ENCODE measurements around the gene APCDD1. TPM values are rescaled to one million over a fixed set of nuclear protein-coding genes. Genes with fewer than 3 reads are reported as not detected.
A peak's percentile ranks its signal among the peaks of the same experiment; 100 is the strongest.

Gene APCDD1
- total and polyA plus RNA-seq, 2 experiments from 2014 or later, result 69.6 to 114 TPM

GRCh38 chr18:10528439-10528838, 74.0 kb downstream of the APCDD1 start:
- H2AFZ ChIP-seq, result no peak overlapping the region

GRCh38 chr18:10530002-10530401, 75.6 kb downstream of the APCDD1 start:
- Histone ChIP-seq H2AFZ (no peak overlapping the region), H3K79me2 (peaks cover 78% of the 10 kb centered on the region), H3K9me3 (ENCODE audit: low read depth) (no peaks in the 10 kb centered on the region), H4K20me1 (ENCODE audit: insufficient read depth, poor library complexity, severe bottlenecking) (peaks cover 4% of the 10 kb centered on the region), H3K9me2 (replicated peaks; ENCODE audit: insufficient read depth) (no peaks in the 10 kb centered on the region), H3K27me3 (no peaks in the 10 kb centered on the region), H3K4me2 (no peak overlapping the region), H3K4me1 (ENCODE audit: insufficient read depth) (peaks cover 6% of the 10 kb centered on the region), H3K27ac (peak overlapping the region; percentile 34), H3K4me3 (no peak overlapping the region), H3K36me3 (replicated peaks; ENCODE audit: insufficient read depth, low read depth) (no peaks in the 10 kb centered on the region)
- no peak for DNase-seq (ENCODE audit: low spot score)
- TF ChIP-seq EZH2phosphoT487 (IDR thresholded peaks at IDR 0.05; ENCODE audit: low read depth, severe bottlenecking, unreplicated experiment) (no peak), EZH2 (IDR thresholded peaks at IDR 0.05; ENCODE audit: borderline replicate concordance) (no peak), CTCF (IDR thresholded peaks at IDR 0.05; ENCODE audit: poor library complexity) (no peak)
- WGBS (ENCODE audit: low lambda C conversion rate, missing lambda C conversion rate), result 89% methylated on average over 3 of the region's 3 CpGs

More at GRCh38 chr18:10528439-10528838, 74.0 kb downstream of the APCDD1 start:
- H3K4me1 ChIP-seq (ENCODE audit: insufficient read depth), result peaks cover 6% of the 10 kb centered on the region
- H3K4me2 ChIP-seq, result peak overlapping the region; percentile 39
- DNase-seq (ENCODE audit: low spot score), result no peak
- no peaks in the 10 kb centered on the region for H3K9me3 ChIP-seq (ENCODE audit: low read depth)
- no peaks in the 10 kb centered on the region for H3K27me3 ChIP-seq
- peaks cover 4% of the 10 kb centered on the region for H4K20me1 ChIP-seq (ENCODE audit: insufficient read depth, poor library complexity, severe bottlenecking)
- 87% methylated on average over 3 of the region's 3 CpGs for WGBS (ENCODE audit: low lambda C conversion rate, missing lambda C conversion rate)
- no peaks in the 10 kb centered on the region for H3K9me2 ChIP-seq (replicated peaks; ENCODE audit: insufficient read depth)
- H3K4me3 ChIP-seq, result no peak overlapping the region
- peaks cover 73% of the 10 kb centered on the region for H3K79me2 ChIP-seq
- H3K36me3 ChIP-seq (replicated peaks; ENCODE audit: insufficient read depth, low read depth), result no peaks in the 10 kb centered on the region
- TF ChIP-seq EZH2phosphoT487 (IDR thresholded peaks at IDR 0.05; ENCODE audit: low read depth, severe bottlenecking, unreplicated experiment) (no peak), EZH2 (IDR thresholded peaks at IDR 0.05; ENCODE audit: borderline replicate concordance) (no peak), CTCF (IDR thresholded peaks at IDR 0.05; ENCODE audit: poor library complexity) (no peak)
- no peak overlapping the region for H3K27ac ChIP-seq

GRCh38 chr18:10530852-10531251, 76.4 kb downstream of the APCDD1 start:
- no peaks in the 10 kb centered on the region for H3K9me3 ChIP-seq (ENCODE audit: low read depth)
- 89% methylated on average over 3 of the region's 3 CpGs for WGBS (ENCODE audit: low lambda C conversion rate, missing lambda C conversion rate)
- no peaks in the 10 kb centered on the region for H3K36me3 ChIP-seq (replicated peaks; ENCODE audit: insufficient read depth, low read depth)
- H4K20me1 ChIP-seq (ENCODE audit: insufficient read depth, poor library complexity, severe bottlenecking), result peaks cover 4% of the 10 kb centered on the region
- TF ChIP-seq EZH2phosphoT487 (IDR thresholded peaks at IDR 0.05; ENCODE audit: low read depth, severe bottlenecking, unreplicated experiment) (no peak), EZH2 (IDR thresholded peaks at IDR 0.05; ENCODE audit: borderline replicate concordance) (no peak), CTCF (IDR thresholded peaks at IDR 0.05; ENCODE audit: poor library complexity) (no peak)
- no peak overlapping the region for H3K4me2 ChIP-seq
- no peak overlapping the region for H3K4me3 ChIP-seq
- H3K4me1 ChIP-seq (ENCODE audit: insufficient read depth), result peaks cover 6% of the 10 kb centered on the region
- H3K27me3 ChIP-seq, result no peaks in the 10 kb centered on the region
- H3K9me2 ChIP-seq (replicated peaks; ENCODE audit: insufficient read depth), result no peaks in the 10 kb centered on the region
- peak overlapping the region; percentile 34 for H3K27ac ChIP-seq
- H3K79me2 ChIP-seq, result peaks cover 78% of the 10 kb centered on the region
- DNase-seq (ENCODE audit: low spot score), result peak; percentile 35
- H2AFZ ChIP-seq, result no peak overlapping the region

GRCh38 chr18:10533111-10533510, 78.7 kb downstream of the APCDD1 start:
- Histone ChIP-seq H3K9me2 (replicated peaks; ENCODE audit: insufficient read depth) (no peaks in the 10 kb centered on the region), H3K4me2 (no peak overlapping the region), H2AFZ (no peak overlapping the region), H3K4me1 (ENCODE audit: insufficient read depth) (no peaks in the 10 kb centered on the region), H3K36me3 (replicated peaks; ENCODE audit: insufficient read depth, low read depth) (no peaks in the 10 kb centered on the region), H3K4me3 (no peak overlapping the region), H3K27ac (no peak overlapping the region), H4K20me1 (ENCODE audit: insufficient read depth, poor library complexity, severe bottlenecking) (peaks cover 4% of the 10 kb centered on the region), H3K79me2 (peaks cover 61% of the 10 kb centered on the region), H3K27me3 (no peaks in the 10 kb centered on the region), H3K9me3 (ENCODE audit: low read depth) (no peaks in the 10 kb centered on the region)
- TF ChIP-seq CTCF (IDR thresholded peaks at IDR 0.05; ENCODE audit: poor library complexity) (no peak), EZH2 (IDR thresholded peaks at IDR 0.05; ENCODE audit: borderline replicate concordance) (no peak), EZH2phosphoT487 (IDR thresholded peaks at IDR 0.05; ENCODE audit: low read depth, severe bottlenecking, unreplicated experiment) (no peak)
- WGBS (ENCODE audit: low lambda C conversion rate, missing lambda C conversion rate), result 100% methylated on average over 2 of the region's 2 CpGs
- DNase-seq (ENCODE audit: low spot score), result no peak

Data from hepatocyte (in vitro differentiated cells).